Adipocyte (in vitro differentiated cells): ENCODE data around the gene PPP2R3A.
"Not testable (repeated sequence)": the region's sequence is repeated elsewhere in the genome, so short reads cannot be mapped to it uniquely, and the experiment has no call there.

Source experiments
- DNase-seq: peaks from one replicate; pipeline ENCODE4 v3.0.0-alpha.2; 2015; ENCODE audit warnings: low read depth
- H3K27me3 ChIP-seq: replicated peaks from 2 replicates; pipeline ENCODE4 v1.7.0; 2013; ENCODE audit warnings: mild to moderate bottlenecking, low read length, moderate library complexity; ENCODE audit not compliant: control insufficient read depth, insufficient read depth
- H3K36me3 ChIP-seq: 2 replicates; pipeline ENCODE4 v1.7.0; 2013; ENCODE audit warnings: low read length, mild to moderate bottlenecking, moderate library complexity; ENCODE audit not compliant: control insufficient read depth, insufficient read depth, severe bottlenecking
- H3K4me1 ChIP-seq: 2 replicates; pipeline ENCODE4 v1.7.0; 2013; ENCODE audit warnings: mild to moderate bottlenecking, low read length, moderate library complexity; ENCODE audit not compliant: control insufficient read depth, insufficient read depth
- H3K4me3 ChIP-seq: 2 replicates; pipeline ENCODE4 v1.7.0; 2013; ENCODE audit warnings: mild to moderate bottlenecking, low read length, moderate library complexity
- H3K9ac ChIP-seq: 2 replicates; pipeline ENCODE4 v1.7.0; 2013; ENCODE audit warnings: mild to moderate bottlenecking, low read length, moderate library complexity
- H3K9me3 ChIP-seq: 2 replicates; pipeline ENCODE4 v1.7.0; 2013; ENCODE audit warnings: mild to moderate bottlenecking, low read length, moderate library complexity; ENCODE audit not compliant: control insufficient read depth

The PPP2R3A gene

DNA sequence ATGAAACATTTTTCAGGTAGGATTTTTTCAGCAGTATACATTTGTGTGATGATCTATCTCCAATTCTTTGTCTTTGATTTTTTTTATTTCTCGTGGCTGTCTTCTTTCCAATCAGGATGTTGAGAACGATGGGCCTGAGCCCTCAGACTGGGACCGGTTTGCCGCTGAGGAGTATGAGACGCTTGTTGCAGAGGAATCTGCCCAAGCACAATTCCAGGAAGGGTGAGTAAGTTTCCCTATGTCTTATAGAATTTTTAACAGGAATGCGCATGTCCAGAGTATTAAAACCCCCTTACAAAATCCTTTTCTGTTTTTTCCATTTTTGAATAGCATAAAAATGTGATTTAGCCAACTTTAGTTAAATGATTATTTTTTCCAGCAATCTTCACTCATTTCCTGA lies 140.6 kb downstream of the PPP2R3A start:
- Histone ChIP-seq H3K36me3 (peaks cover 49% of the 10 kb centered on the region), H3K27me3 (no peaks in the 10 kb centered on the region), H3K4me3 (no peak overlapping the region), H3K9me3 (no peaks in the 10 kb centered on the region), H3K9ac (no peak overlapping the region), H3K4me1 (no peaks in the 10 kb centered on the region)
- DNase-seq, result no peak

DNA sequence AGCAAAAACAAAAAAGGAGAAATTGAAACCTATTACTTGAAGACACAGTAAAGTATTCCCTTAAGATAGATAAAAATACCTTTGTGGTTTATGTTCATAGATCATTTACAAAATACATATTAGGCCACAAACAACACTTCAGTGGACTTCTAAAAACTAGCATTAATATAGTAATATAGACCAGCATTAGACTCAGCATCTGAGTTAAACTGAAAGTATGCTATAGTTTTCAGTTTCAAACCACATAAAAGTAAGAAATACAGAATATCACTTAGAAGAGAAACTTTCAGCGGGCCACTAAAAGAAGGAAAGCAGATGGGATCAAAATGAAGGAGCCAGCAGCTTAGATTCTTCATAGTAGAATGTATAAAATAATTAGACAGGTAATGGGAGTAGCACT lies 144.0 kb downstream of the PPP2R3A start:
- Histone ChIP-seq H3K9ac (no peak overlapping the region), H3K4me1 (no peaks in the 10 kb centered on the region), H3K27me3 (no peaks in the 10 kb centered on the region), H3K9me3 (no peaks in the 10 kb centered on the region), H3K36me3 (peaks cover 40% of the 10 kb centered on the region), H3K4me3 (no peak overlapping the region)
- no peak for DNase-seq

DNA sequence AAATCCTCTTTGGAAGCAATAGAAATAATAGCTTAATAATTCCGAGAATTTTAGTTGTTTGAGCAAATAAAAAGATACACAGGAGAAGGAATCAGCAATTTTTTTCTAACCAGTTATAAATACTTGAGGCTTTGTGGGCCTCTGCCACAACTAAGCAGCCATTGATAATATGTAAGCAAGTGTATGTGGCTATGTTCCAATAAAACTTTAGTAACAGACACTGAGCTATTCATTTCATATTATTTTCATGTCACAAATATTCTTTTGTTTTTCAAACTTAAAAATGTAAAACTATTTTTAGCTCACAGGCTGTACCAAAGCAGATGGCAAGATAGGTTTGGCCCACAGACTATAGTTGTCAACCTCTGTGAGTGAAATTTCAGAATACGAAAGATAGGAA lies 145.0 kb downstream of the PPP2R3A start:
- DNase-seq, result no peak
- H3K4me3 ChIP-seq, result no peak overlapping the region
- H3K9me3 ChIP-seq, result no peaks in the 10 kb centered on the region
- peaks cover 33% of the 10 kb centered on the region for H3K36me3 ChIP-seq
- H3K27me3 ChIP-seq, result no peaks in the 10 kb centered on the region
- no peaks in the 10 kb centered on the region for H3K4me1 ChIP-seq
- no peak overlapping the region for H3K9ac ChIP-seq

DNA sequence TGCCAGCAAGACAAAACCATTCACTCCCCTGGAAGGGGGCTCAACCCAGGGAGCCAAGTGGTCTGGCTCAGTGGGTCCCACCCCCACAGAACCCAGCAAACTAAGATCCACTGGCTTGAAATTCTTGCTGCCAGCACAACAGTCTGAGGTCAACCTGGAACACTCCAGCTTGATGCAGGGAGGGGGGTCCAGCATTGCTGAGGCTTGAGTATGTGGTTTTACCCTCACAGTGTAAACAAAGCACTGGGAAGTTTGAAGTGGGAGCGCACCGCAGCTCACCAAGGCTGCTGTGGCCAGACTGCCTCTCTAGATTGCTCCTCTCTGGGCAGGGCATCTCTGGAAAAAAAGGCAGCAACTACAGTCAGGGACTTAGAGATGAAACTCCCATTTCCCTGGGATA lies 148.9 kb downstream of the PPP2R3A start:
- no peak for DNase-seq

DNA sequence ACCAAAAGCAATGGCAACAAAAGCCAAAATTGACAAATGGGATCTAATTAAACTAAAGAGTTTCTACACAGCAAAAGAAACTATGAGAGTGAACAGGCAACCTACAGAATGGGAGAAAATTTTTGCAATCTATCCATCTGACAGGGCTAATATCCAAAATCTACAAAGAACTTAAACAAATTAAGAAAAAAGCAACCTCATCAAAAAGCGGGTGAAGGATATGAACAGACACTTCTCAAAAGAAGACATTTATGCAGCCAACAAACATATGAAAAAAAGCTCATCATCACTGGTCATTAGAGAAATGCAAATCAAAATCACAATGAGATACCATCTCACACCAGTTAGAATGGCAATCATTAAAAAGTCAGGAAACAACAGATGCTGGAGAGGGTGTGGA lies 153.8 kb downstream of the PPP2R3A start:
- not testable (repeated sequence) for DNase-seq, H3K4me1 ChIP-seq, H3K27me3 ChIP-seq, H3K9ac ChIP-seq, H3K36me3 ChIP-seq, H3K4me3 ChIP-seq, H3K9me3 ChIP-seq

More for the DNA sequence above, 148.9 kb downstream of the PPP2R3A start:
- H3K4me3 ChIP-seq, result no peak overlapping the region
- no peaks in the 10 kb centered on the region for H3K27me3 ChIP-seq
- H3K4me1 ChIP-seq, result no peaks in the 10 kb centered on the region
- H3K9me3 ChIP-seq, result no peaks in the 10 kb centered on the region
- no peak overlapping the region for H3K9ac ChIP-seq
- H3K36me3 ChIP-seq, result peaks cover 16% of the 10 kb centered on the region

DNA sequence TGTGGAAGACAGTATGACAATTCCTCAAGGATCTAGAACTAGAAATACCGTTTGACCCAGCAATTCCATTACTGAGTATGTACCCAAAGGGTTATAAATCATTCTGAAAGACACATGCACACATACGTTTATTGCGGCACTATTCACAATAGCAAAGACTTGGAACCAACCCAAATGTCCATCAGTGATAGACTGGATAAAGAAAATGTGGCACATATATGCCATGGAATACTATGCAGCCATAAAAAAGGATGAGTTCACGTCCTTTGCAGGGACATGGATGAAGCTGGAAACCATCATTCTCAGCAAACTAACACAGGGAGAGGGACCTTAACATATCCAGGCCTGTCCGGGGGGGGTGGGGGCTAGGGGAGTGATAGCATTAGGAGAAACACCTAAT lies 154.3 kb downstream of the PPP2R3A start:
- H3K9me3 ChIP-seq, DNase-seq: not testable (repeated sequence)

DNA sequence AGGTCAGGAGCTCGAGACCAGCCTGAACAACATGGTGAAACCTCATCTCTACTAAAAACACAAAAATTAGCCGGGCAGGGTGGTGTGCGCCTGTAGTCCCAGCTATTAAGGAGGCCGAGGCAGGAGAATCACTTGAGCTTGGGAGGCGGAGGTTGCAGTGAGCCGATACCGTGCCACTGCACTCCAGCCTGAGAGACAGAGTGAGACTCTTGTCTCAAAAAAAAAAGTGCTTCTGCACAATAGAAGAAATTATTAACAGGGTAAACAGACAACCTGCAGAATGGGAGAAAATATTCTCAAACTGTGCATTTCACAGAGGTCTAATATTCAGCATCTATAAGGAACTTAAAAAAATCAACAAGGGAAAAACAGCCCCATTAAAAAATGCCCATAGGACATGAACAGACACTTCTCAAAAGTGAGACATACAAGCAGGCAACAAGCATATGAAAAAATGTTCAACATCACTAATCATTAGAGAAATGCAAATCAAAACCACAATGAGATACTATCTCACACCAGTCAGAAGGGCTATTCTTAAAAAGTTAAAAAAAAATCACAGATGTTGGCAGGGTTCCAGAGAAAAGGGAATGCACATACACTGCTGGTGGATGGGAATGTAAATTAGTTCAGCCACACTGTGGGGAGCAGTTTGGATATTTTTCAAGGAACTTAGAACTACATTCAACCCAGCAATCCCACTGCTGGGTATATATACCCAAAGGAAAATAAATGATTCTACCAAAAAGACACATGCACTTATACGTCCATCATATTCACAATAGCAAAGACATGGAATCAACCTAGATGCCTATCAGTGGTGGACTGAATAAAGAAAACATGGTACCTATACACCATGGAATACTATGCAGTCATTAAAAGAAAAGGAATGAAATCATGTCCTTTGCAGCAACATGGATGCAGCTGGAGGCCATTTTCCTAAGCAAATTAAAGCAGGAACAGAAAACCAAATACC lies 155.1 kb downstream of the PPP2R3A start:
- Histone ChIP-seq H3K9me3 (no peaks in the 10 kb centered on the region), H3K36me3 (no peaks in the 10 kb centered on the region), H3K9ac (no peak overlapping the region), H3K4me1 (no peaks in the 10 kb centered on the region), H3K27me3 (no peaks in the 10 kb centered on the region), H3K4me3 (no peak overlapping the region)
- DNase-seq, result no peak

More for the DNA sequence above, 154.3 kb downstream of the PPP2R3A start:
- H3K27me3 ChIP-seq, H3K36me3 ChIP-seq, H3K4me3 ChIP-seq, H3K4me1 ChIP-seq, H3K9ac ChIP-seq: not testable (repeated sequence)

DNA sequence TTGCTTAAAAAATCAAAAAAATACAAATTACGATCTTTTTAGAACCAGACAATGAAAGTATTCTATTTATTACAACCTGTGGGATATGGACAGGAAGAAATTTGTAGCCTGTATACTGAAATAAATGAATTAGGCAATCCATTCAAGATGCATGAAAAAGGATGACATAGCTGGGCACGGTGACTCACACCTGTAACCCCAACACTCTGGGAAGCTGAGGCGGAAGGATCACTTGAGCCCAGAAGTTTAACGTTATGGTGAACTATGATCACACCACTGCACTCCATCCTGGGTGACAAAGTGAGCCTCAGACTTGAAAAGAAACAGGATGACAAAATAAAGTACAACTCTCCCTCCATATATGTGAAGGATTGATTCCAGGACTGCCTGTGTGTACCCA lies 156.5 kb downstream of the PPP2R3A start:
- Histone ChIP-seq H3K36me3 (peaks cover 3% of the 10 kb centered on the region), H3K9me3 (no peaks in the 10 kb centered on the region), H3K9ac (no peak overlapping the region), H3K4me1 (no peaks in the 10 kb centered on the region), H3K4me3 (no peak overlapping the region), H3K27me3 (no peaks in the 10 kb centered on the region)
- DNase-seq, result no peak

DNA sequence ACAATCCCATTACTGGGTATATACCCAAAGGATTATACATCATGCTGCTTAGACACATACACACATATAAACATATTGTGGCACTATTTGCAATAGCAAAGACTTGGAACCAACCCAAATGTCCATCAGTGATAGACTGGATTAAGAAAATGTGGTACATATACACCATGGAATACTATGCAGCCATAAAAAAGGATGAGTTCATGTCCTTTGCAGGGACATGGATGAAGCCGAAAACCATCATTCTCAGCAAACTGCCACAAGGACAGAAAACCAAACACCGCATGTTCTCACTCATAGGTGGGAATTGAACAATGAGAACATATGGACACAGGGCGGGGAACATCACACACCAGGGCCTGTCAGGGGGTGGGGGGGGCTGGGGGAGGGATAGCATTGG lies 166.1 kb downstream of the PPP2R3A start:
- H3K27me3 ChIP-seq, H3K4me3 ChIP-seq, H3K4me1 ChIP-seq, H3K9ac ChIP-seq, H3K9me3 ChIP-seq, H3K36me3 ChIP-seq, DNase-seq: not testable (repeated sequence)

DNA sequence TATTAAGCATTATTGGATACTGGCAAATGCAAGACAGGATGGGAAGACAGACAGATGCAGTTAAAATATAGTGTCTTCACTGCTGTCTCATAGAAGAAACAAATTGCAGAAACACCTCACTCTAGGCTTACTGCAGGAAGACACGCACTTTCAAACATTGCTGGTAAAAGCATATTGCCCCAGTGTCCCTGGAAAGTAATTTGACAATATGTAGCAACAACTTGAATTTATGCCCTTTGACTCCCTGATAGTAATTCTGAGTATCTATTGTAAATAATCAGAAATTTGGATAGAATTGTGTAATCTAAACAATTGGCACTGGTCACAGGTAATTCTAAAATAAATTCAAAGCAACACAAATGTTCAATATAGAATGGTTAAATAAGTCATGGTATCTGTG lies 168.6 kb downstream of the PPP2R3A start:
- DNase-seq, result no peak
- no peaks in the 10 kb centered on the region for H3K9me3 ChIP-seq
- H3K27me3 ChIP-seq, result no peaks in the 10 kb centered on the region
- H3K4me3 ChIP-seq, result no peak overlapping the region
- H3K4me1 ChIP-seq, result no peaks in the 10 kb centered on the region
- no peaks in the 10 kb centered on the region for H3K36me3 ChIP-seq
- H3K9ac ChIP-seq, result no peak overlapping the region

DNA sequence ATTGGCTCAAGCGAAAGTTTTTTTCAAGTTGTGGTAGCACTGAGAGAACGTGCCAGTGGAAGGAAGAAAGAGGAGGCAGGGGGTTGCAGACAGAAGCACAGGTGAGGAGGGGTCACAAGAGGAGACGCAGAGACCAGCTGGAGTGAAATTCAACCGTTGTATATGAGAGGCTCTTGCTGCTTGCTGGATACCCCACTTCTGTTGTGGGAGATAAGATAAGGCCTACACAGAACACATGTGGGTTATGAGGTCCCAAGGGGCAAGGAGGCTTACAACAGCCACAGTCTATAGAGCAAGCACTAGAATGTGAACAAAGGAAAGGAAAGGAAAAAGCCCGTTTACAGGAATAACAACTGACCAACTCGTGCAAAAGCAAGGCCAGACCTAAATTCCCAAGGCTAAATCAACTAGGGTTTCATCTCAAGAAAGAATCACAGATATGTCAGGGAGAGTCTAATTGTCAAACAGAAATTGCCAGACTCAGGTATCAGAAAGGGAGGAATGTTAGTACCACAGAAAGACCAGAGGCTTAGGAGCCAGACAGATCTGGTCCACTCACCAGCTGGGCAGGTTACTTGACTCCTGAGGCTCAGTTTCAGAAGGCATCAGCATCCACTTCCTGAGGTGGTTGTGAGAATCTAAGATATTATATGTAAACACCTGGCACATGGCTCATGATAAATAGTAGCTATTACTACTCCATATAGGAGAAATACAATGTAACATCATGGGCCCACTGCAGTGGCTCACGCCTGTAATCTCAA lies 169.7 kb downstream of the PPP2R3A start:
- no peaks in the 10 kb centered on the region for H3K27me3 ChIP-seq
- H3K36me3 ChIP-seq, result no peaks in the 10 kb centered on the region
- H3K9ac ChIP-seq, result no peak overlapping the region
- no peak overlapping the region for H3K4me3 ChIP-seq
- H3K9me3 ChIP-seq, result no peaks in the 10 kb centered on the region
- DNase-seq, result no peak
- H3K4me1 ChIP-seq, result no peaks in the 10 kb centered on the region
